HG02970 (cell line): ENCODE measurements around the gene BRK1.
"Not testable (repeated sequence)": the region's sequence is repeated elsewhere in the genome, so short reads cannot be mapped to it uniquely, and the experiment has no call there.

Experiments used
- ATAC-seq: cut with Tn5 transposase; IDR thresholded peaks from one replicate; pipeline ENCODE4 v1.9.1; 2021; ENCODE audit warnings: mild to moderate bottlenecking, moderate library complexity, moderate number of reproducible peaks; ENCODE audit not compliant: unreplicated experiment, low FRiP score

Gene BRK1

DNA sequence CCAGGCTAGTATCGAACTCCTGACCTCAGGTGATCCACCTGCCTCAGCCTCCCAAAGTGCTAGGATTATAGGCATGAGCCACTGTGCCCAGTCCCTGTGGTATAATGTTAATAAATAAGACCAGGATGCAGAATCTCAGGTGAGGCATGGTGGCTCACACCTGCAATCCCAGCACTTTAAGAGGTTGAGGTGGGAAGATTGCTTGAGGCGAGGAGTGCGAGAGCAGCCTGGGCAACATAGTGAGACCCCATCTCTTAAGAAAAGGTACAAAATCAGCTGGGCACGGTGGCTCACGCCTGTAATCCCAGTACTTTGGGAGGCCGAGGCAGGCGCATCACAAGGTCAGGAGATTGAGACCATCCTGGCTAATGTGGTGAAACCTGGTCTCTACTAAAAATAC, 59.9 kb downstream of the BRK1 start:
- ATAC-seq: not testable (repeated sequence)

GRCh38 chr3:10176150-10176549, 60.7 kb downstream of the BRK1 start:
- not testable (repeated sequence) for ATAC-seq
